Endodermal cell (in vitro differentiated cells): ENCODE data around the gene HS6ST3. TPM values are rescaled to one million over a fixed set of nuclear protein-coding genes. Genes with fewer than 3 reads are reported as not detected.

Source experiments
- DNase-seq: peaks from one replicate; pipeline ENCODE4 v3.0.0-alpha.2; 2017
- H3K27ac ChIP-seq: 2 replicates; pipeline ENCODE4 v1.5.1; 2013; ENCODE audit warnings: mild to moderate bottlenecking, low read depth, low read length, moderate library complexity
- H3K27me3 ChIP-seq: 2 replicates; pipeline ENCODE4 v1.6.1; 2013; ENCODE audit warnings: mild to moderate bottlenecking, low read length, moderate library complexity; ENCODE audit not compliant: insufficient read depth, control insufficient read depth, poor library complexity, severe bottlenecking
- H3K36me3 ChIP-seq: 2 replicates; pipeline ENCODE4 v1.7.0; 2013; ENCODE audit warnings: mild to moderate bottlenecking, low read length, moderate library complexity; ENCODE audit not compliant: control insufficient read depth, insufficient read depth
- H3K4me1 ChIP-seq: one replicate; pipeline ENCODE4 v1.7.0; 2013; ENCODE audit warnings: low read length; ENCODE audit not compliant: control insufficient read depth, insufficient read depth
- H3K4me3 ChIP-seq: 2 replicates; pipeline ENCODE4 v1.5.1; 2013; ENCODE audit warnings: mild to moderate bottlenecking, low read length, moderate library complexity
- H3K9ac ChIP-seq: 2 replicates; pipeline ENCODE4 v1.6.1; 2013; ENCODE audit warnings: mild to moderate bottlenecking, low read length, moderate library complexity; ENCODE audit not compliant: poor library complexity, severe bottlenecking; ENCODE audit errors: extremely low read depth
- H3K9me3 ChIP-seq: 2 replicates; pipeline ENCODE4 v1.6.1; 2013; ENCODE audit warnings: mild to moderate bottlenecking, low read length, moderate library complexity; ENCODE audit not compliant: control insufficient read depth
- H3K27ac Mint-ChIP-seq: 2 replicates; pipeline ENCODE4 v1.8.0; 2020; ENCODE audit warnings: mixed read lengths
- H3K27me3 Mint-ChIP-seq: 2 replicates; pipeline ENCODE4 v1.8.0; 2021; ENCODE audit warnings: mild to moderate bottlenecking, mixed read lengths; ENCODE audit not compliant: insufficient read depth
- H3K36me3 Mint-ChIP-seq: 2 replicates; pipeline ENCODE4 v1.8.0; 2020; ENCODE audit warnings: low read depth, mixed read lengths
- H3K4me1 Mint-ChIP-seq: 2 replicates; pipeline ENCODE4 v1.8.0; 2020; ENCODE audit warnings: mixed read lengths
- H3K4me3 Mint-ChIP-seq: 2 replicates; pipeline ENCODE4 v1.8.0; 2020; ENCODE audit warnings: mild to moderate bottlenecking, moderate library complexity, mixed read lengths
- H3K9me3 Mint-ChIP-seq: 2 replicates; pipeline ENCODE4 v1.8.0; 2020; ENCODE audit warnings: mild to moderate bottlenecking, mixed read lengths
- WGBS, 2 experiments: methylation state at CpG; one replicate each; pipeline versions ENCODE4 v1.1.5 to v1.1.7; 2013; ENCODE audit warnings: missing lambda C conversion rate in 2 of 2, mixed read lengths in 1 of 2; ENCODE audit not compliant: insufficient coverage in 1 of 2, insufficient read length in 1 of 2; 5-methylcytosine and 5-hydroxymethylcytosine counted together
- total RNA-seq, 2 donors: library from RNA; stranded (reverse); fragmentation: NEBNext Ultra II Directional in 1 of 2; extraction: Animal tissue kit (Norgen Biotek cat#: 25700) in 1 of 2; gene quantifications; 2 replicates in 1 of 2; 3 replicates in 1 of 2; pipeline ENCODE4 v1.2.1, GENCODE V29; 2021
- TF ChIP-seq, protein P1 (sequence below): fragments of 200-600 bp; sonication (generic); conservative IDR thresholded peaks from 2 replicates; pipeline ENCODE4 v1.5.0; 2021; ENCODE audit warnings: antibody characterized with exemption, mild to moderate bottlenecking

Gene HS6ST3
- total RNA-seq, 2 donors from 2014 or later = 0.84 to 1.1 TPM

DNA sequence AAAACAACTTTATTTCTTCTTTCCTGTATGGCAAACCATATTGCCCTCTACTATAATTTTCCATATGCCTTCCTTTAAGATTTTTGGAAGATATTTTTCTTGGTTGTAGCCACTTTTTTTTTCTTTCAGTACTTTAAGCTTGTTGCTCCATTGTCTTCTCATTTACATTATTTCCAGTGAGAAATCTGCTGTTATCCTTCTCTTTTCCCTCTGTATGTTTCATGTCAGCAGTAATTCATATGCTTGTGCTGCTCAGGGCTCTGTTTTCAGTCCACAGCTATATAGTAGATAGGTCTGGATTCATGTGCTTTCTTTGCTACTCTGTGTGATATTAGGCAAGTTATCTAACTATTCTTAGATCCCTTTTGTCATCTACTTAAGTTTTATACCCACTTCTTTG lies 636.7 kb downstream of the HS6ST3 start:
- Mint-ChIP-seq H3K9me3 (peaks cover 9% of the 10 kb centered on the region), H3K4me3 (no peak overlapping the region), H3K36me3 (no peaks in the 10 kb centered on the region), H3K4me1 (no peaks in the 10 kb centered on the region), H3K27ac (no peak overlapping the region), H3K27me3 (no peaks in the 10 kb centered on the region)
- Histone ChIP-seq H3K27ac (no peak overlapping the region), H3K4me3 (no peak overlapping the region), H3K4me1 (no peaks in the 10 kb centered on the region), H3K27me3 (no peaks in the 10 kb centered on the region), H3K36me3 (no peaks in the 10 kb centered on the region), H3K9ac (no peak overlapping the region), H3K9me3 (peaks cover 13% of the 10 kb centered on the region)
- DNase-seq = no peak
- TF ChIP-seq, protein P1, sequence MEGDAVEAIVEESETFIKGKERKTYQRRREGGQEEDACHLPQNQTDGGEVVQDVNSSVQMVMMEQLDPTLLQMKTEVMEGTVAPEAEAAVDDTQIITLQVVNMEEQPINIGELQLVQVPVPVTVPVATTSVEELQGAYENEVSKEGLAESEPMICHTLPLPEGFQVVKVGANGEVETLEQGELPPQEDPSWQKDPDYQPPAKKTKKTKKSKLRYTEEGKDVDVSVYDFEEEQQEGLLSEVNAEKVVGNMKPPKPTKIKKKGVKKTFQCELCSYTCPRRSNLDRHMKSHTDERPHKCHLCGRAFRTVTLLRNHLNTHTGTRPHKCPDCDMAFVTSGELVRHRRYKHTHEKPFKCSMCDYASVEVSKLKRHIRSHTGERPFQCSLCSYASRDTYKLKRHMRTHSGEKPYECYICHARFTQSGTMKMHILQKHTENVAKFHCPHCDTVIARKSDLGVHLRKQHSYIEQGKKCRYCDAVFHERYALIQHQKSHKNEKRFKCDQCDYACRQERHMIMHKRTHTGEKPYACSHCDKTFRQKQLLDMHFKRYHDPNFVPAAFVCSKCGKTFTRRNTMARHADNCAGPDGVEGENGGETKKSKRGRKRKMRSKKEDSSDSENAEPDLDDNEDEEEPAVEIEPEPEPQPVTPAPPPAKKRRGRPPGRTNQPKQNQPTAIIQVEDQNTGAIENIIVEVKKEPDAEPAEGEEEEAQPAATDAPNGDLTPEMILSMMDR = no peak

DNA sequence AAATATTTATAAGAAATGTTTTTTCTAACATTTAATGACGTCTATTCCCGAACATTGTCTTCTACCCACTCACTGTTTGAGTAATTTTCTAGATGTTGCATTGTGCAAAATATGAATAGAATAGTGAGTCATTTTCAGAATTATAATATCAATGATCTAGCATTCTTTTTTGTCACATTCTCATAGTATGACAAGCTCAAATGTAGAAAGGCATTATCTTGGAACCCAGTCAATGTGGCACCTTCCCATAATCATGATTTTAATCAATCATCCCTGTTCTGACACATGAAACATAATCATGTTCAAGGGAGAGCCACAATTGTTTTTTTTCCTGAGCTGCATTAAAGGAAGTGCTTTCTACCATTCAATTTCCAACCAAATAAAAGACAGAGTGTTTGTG lies 638.6 kb downstream of the HS6ST3 start:
- H3K27me3 Mint-ChIP-seq = no peaks in the 10 kb centered on the region
- H3K4me3 Mint-ChIP-seq = no peak overlapping the region
- no peak overlapping the region for H3K27ac ChIP-seq
- DNase-seq = no peak
- H3K36me3 ChIP-seq = no peaks in the 10 kb centered on the region
- no peaks in the 10 kb centered on the region for H3K4me1 ChIP-seq
- H3K9me3 Mint-ChIP-seq = peaks cover 9% of the 10 kb centered on the region
- H3K4me1 Mint-ChIP-seq = no peaks in the 10 kb centered on the region
- H3K27ac Mint-ChIP-seq = no peak overlapping the region
- H3K36me3 Mint-ChIP-seq = no peaks in the 10 kb centered on the region
- H3K9ac ChIP-seq = no peak overlapping the region
- H3K27me3 ChIP-seq = no peaks in the 10 kb centered on the region
- no peak overlapping the region for H3K4me3 ChIP-seq
- TF ChIP-seq, protein P1 = no peak
- WGBS, 2 experiments = no CpG with 5 or more reads among the region's 2 CpGs
- H3K9me3 ChIP-seq = peaks cover 13% of the 10 kb centered on the region

DNA sequence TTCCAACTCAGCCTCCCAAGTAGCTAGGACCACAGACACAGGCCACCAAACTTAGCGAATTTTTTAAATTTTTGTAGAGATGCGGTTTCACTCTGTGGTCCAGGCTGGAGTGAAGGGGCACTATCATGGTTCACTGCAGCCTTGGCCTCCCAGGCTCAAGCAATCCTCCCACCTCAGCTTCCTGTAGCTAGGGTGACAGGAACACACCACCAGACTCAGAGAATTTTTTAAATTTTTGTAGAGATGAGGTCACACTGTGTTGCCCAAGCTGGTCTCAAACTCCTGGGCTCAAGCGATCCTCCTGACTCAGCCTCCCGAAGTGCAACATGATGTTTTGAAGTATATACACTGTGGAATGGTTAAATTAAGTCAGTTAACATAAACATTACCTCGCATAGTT lies 640.8 kb downstream of the HS6ST3 start:
- no peak overlapping the region for H3K27ac Mint-ChIP-seq
- no peak overlapping the region for H3K4me3 ChIP-seq
- H3K27ac ChIP-seq = no peak overlapping the region
- WGBS, 2 experiments = 90 to 91% methylated on average over 5 of the region's 5 CpGs
- H3K9ac ChIP-seq = no peak overlapping the region
- H3K27me3 Mint-ChIP-seq = no peaks in the 10 kb centered on the region
- H3K9me3 Mint-ChIP-seq = peaks cover 9% of the 10 kb centered on the region
- peaks cover 13% of the 10 kb centered on the region for H3K9me3 ChIP-seq
- H3K4me1 ChIP-seq = no peaks in the 10 kb centered on the region
- H3K27me3 ChIP-seq = no peaks in the 10 kb centered on the region
- no peaks in the 10 kb centered on the region for H3K36me3 Mint-ChIP-seq
- no peaks in the 10 kb centered on the region for H3K36me3 ChIP-seq
- no peak for DNase-seq
- TF ChIP-seq, protein P1 = no peak
- H3K4me3 Mint-ChIP-seq = no peak overlapping the region
- no peaks in the 10 kb centered on the region for H3K4me1 Mint-ChIP-seq
